HG03175 (cell line): Measurements from ENCODE around the gene SLK.

Experiments
- ATAC-seq: cut with Tn5 transposase; IDR thresholded peaks from one replicate; pipeline ENCODE4 v1.9.1; 2021; ENCODE audit warnings: mild to moderate bottlenecking, moderate library complexity; ENCODE audit not compliant: unreplicated experiment

The SLK gene

DNA sequence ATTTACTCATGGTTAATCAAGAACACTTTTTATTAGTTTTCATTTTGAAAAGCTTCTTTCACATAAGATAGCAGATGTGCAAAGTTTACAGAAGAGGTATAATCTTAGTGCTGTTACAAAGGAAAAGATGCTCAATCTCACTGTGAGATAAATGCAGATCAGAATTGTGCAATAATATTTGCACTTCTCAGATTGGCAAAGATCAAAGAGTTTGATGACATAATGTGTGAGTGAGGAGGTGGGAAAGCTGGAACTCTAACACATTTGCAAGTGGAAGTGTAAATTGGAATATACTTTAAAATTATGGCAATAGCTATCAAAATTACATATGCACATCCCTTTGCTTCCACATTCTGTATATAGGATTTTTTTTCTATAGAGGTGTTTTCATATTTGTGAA is 27.4 kb upstream of the SLK start:
- no peak for ATAC-seq

- no peak for ATAC-seq
These were observed 25.1 kb upstream of the SLK start for GRCh38 chr10:103941801-103942200.

GRCh38 chr10:103942866-103943265 is 24.1 kb upstream of the SLK start:
- no peak for ATAC-seq

GRCh38 chr10:103947799-103948516 is 19.0 kb upstream of the SLK start:
- no peak for ATAC-seq

DNA sequence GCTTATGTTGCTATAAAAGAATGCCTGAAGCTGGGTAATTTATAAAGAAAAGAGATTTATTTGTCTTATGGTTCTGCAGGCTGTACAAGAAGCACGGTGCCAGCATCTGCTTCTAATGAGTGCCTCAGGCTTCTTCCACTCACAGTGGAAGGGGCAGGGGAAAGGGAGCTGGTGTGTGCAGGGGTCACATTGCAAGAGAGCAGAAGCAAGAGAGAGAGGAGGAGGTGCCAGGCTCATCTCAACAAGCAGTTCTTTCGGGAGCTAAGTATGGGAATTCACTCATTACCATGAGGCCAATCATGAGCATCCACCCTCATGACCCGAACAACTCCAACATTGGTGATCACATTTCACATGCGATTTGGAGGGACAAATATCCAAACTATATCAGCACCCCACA is 17.2 kb upstream of the SLK start:
- no peak for ATAC-seq

DNA sequence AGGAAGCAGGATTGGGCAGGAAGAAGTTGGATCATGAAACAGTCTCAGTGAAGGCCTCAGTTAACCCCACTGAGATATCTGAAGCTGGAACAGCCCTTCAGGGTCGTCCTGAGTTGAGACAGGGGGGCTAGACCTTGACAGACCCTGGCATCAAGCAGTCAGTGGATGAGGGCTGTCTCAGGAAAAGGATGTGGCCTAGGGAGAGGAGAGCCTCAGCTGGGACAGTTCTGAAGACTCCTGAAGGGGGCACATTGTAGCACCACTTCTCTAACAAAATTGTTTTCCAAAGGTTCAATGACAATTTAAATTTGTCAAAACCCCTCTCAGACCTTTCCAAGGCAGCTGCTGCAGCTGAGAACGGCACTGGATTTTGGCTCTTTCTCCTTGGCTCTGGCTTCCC is 15.8 kb upstream of the SLK start:
- ATAC-seq: no peak

GRCh38 chr10:103951942-103952341 is 15.0 kb upstream of the SLK start:
- ATAC-seq: no peak

- no peak for ATAC-seq
These were observed 12.4 kb upstream of the SLK start for GRCh38 chr10:103954543-103954942.

- ATAC-seq: no peak
These were observed 7.9 kb upstream of the SLK start for GRCh38 chr10:103958996-103959395.

- ATAC-seq: no peak
These were observed 6.8 kb upstream of the SLK start for GRCh38 chr10:103960103-103960502.

DNA sequence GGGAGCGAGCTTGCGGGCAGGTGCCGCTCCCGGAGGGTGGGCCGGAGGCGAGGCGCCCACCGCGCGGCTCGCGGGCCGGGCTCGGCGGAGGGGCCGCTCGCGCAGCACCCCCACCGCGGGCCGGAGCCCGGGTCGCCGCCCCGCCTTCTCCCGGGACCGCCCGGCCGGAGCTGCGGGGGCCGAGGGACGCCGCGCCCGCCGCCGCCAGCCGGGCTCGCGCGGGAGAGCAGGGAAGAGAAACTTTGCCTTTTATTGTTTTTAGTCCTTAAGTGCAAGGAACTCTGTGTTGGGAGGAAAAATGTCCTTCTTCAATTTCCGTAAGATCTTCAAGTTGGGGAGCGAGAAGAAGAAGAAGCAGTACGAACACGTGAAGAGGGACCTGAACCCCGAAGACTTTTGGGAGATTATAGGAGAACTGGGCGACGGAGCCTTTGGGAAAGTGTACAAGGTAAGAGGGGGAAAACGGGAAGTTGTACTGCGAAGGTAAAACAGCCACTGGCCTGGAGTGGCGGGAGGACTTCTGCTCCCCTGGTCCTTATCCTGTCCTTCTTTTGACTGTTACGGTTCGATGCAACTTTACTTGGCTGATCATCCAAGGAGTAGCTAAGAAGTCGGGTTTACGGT is 620 bp downstream of the SLK start:
- ATAC-seq: peak; percentile 50

- no peak for ATAC-seq
These were observed 1.8 kb downstream of the SLK start for GRCh38 chr10:103968441-103969391.

DNA sequence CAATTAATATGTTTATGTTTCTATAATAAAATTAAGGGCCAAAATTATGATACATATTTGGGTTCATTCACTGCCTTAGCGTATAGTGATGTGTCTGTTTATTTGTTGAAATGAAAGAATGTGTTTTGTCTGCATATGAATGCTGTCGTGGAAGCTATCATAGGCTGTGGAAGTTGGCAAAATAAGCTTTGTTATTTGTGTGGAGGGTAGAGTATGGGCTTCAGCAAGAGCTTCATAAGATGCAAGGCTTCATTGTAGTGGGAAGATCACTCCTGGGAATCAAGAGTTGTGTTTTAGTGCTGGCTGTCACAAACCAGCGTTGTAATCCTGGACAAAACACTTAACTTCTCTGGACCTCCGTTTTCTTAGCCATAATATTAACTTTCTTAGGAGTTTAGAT is 2.5 kb downstream of the SLK start:
- ATAC-seq: no peak

GRCh38 chr10:103969857-103970627 is 3.1 kb downstream of the SLK start:
- no peak for ATAC-seq

DNA sequence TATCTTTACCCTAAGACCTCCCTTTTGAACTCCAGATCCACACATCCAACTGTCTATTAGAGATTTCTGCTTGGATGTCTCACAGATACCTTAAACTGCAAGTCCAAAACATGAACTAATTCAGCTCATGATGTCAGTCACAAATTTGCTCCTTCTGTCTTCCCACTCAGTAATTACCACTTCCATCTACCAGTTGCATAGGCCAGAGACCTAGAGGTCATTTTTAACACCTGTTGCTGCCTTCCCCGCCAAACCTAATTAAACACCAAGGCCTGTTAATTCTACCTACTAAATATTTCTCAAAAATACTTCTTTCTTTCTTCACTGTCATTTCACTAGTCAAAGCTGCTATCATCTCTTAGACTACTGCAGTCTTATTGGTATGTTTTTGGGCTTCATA is 8.2 kb downstream of the SLK start:
- ATAC-seq: no peak

- ATAC-seq: no peak
These were observed 10.3 kb downstream of the SLK start for GRCh38 chr10:103977204-103977603.

- ATAC-seq: no peak
These were observed 12.6 kb downstream of the SLK start for GRCh38 chr10:103979530-103979929.

- no peak for ATAC-seq
These were observed 13.5 kb downstream of the SLK start for GRCh38 chr10:103980288-103980906.

DNA sequence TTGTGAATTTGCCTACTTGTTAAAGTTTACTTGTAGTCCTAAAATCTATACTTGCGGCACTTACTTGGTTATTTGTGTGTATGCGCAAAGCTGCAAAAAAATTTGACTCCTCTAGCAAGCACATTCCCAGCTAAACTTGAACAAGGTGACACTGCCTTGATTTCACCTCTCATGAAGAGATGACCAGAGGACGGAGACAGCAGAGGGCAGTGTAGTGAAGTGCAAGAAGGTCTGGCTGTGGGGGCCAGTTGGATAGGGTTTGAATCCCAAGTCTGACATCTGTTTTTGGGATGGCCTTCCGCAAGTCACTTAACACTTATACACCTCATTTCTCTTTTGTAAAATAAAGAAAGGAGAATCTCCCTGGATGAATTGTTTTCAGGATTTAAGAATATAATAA is 15.7 kb downstream of the SLK start:
- ATAC-seq: no peak

DNA sequence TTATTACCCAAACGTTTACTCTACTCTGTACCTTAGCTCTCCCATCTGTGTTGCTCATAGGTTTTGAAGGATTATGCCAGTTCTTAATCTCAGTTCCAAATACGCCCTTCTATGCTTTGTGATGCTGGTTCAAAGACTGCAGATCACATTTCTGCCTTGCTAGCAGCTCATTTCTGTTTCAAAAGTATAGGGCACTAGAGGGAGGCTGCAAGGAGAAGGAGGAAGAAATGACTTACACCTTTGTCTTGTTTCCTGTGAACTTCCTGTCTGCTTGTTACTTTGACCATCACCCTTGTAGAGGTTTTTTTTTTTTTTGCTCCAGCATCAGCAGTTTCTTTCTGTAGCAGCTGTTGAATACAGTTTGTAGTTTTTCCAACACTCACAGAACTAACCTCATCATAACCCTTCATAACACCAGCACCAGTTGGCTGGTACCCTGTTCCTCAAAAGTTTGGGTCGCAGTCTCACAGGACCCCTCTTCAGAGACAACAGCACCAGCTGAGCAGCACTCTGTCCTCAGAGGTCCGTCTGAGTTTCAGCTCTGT is 16.5 kb downstream of the SLK start:
- peak; percentile 91 for ATAC-seq
